ENCODE data around the gene HS3ST3B1.

DNA sequence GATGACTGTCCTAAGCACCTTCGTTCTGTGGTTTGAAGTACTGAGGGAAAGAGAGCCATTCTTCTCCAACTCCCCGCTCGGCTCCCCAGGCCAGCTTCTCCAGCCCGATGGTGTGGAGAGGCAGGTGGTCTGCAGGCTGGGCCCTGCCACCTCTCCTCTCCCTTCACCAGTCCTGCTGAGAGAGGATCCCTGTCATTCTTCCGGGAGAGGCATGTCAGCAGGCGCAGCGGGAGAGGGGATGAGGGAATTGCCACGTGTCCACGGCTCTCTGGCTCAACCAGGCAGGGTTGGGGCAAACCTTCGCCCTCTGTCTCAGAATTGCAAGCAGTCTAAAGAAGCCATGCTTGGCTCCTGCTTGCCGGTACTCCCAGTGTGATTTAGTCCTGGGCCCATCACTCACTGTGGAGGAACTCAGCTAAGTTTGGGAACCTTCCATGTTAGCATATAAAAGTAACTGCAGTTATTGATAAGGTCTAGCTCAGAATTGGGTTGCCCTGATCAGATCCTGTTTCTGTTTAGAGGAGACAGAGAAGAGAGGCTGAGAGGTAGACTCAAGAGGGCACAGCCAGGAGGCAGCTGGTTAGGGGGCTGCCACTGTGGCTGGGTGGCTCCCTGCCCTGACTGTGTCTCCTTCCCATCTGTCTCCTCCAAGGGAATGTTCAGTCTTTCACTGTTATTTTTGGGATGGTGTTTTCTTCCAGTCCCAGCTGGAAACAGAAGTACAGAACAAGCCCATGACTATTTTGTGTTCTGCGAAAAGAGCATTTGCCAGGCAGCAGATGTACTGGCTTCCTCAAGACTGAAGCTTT lies 17.4 kb downstream of the HS3ST3B1 start:
- no peak for TF ChIP-seq POLR2A (IDR thresholded peaks at IDR 0.05)
- TF ChIP-seq, protein P1, sequence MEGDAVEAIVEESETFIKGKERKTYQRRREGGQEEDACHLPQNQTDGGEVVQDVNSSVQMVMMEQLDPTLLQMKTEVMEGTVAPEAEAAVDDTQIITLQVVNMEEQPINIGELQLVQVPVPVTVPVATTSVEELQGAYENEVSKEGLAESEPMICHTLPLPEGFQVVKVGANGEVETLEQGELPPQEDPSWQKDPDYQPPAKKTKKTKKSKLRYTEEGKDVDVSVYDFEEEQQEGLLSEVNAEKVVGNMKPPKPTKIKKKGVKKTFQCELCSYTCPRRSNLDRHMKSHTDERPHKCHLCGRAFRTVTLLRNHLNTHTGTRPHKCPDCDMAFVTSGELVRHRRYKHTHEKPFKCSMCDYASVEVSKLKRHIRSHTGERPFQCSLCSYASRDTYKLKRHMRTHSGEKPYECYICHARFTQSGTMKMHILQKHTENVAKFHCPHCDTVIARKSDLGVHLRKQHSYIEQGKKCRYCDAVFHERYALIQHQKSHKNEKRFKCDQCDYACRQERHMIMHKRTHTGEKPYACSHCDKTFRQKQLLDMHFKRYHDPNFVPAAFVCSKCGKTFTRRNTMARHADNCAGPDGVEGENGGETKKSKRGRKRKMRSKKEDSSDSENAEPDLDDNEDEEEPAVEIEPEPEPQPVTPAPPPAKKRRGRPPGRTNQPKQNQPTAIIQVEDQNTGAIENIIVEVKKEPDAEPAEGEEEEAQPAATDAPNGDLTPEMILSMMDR (IDR thresholded peaks at IDR 0.05): no peak

All from body of pancreas (tissue), 4 donors.